RCC 7860 (cell line): ENCODE data around the gene UTF1.

Experiments used
- DNase-seq: peaks from one replicate; pipeline ENCODE4 v3.0.0-alpha.2; 2015; ENCODE audit warnings: low spot score
- FAIRE-seq: peaks from 2 replicates; lab custom pipeline; 2012; peaks lifted over from hg19 to GRCh38; lab: Jason Lieb, UNC

UTF1 gene

GRCh38 chr10:133230044-133230361 lies at the start of gene UTF1:
UTF1 (plus strand) TSS chr10:133230217; CDS start chr10:133230289, 72 bp downstream.
- DNase-seq (no peak), FAIRE-seq (no peak)

- DNase-seq (no peak), FAIRE-seq (no peak)
These were observed 48.9 kb upstream of the UTF1 start for GRCh38 chr10:133180965-133181639.

GRCh38 chr10:133182190-133182589 lies 47.8 kb upstream of the UTF1 start:
- FAIRE-seq, result no peak
- DNase-seq, result no peak

- DNase-seq (no peak), FAIRE-seq (no peak)
These were observed 47.0 kb upstream of the UTF1 start for GRCh38 chr10:133182791-133183645.

GRCh38 chr10:133183646-133184378 lies 46.2 kb upstream of the UTF1 start:
- FAIRE-seq, result no peak
- no peak for DNase-seq

GRCh38 chr10:133184591-133185244 lies 45.3 kb upstream of the UTF1 start:
- FAIRE-seq (no peak), DNase-seq (no peak)

GRCh38 chr10:133185421-133185820 lies 44.6 kb upstream of the UTF1 start:
- DNase-seq (no peak), FAIRE-seq (no peak)

GRCh38 chr10:133185916-133186315 lies 44.1 kb upstream of the UTF1 start:
- DNase-seq (no peak), FAIRE-seq (no peak)

- no peak for FAIRE-seq
- no peak for DNase-seq
These were observed 43.5 kb upstream of the UTF1 start for GRCh38 chr10:133186416-133187090.

GRCh38 chr10:133187091-133187905 lies 42.7 kb upstream of the UTF1 start:
- no peak for FAIRE-seq
- DNase-seq, result no peak

GRCh38 chr10:133187906-133188681 lies 41.9 kb upstream of the UTF1 start:
- FAIRE-seq (no peak), DNase-seq (no peak)

- FAIRE-seq (no peak), DNase-seq (no peak)
These were observed 40.8 kb upstream of the UTF1 start for GRCh38 chr10:133189256-133189655.

- FAIRE-seq, result no peak
- DNase-seq, result no peak
These were observed 40.3 kb upstream of the UTF1 start for GRCh38 chr10:133189726-133190125.

- FAIRE-seq (no peak), DNase-seq (no peak)
These were observed 39.8 kb upstream of the UTF1 start for GRCh38 chr10:133190225-133190624.

- DNase-seq (no peak), FAIRE-seq (no peak)
These were observed 38.4 kb upstream of the UTF1 start for GRCh38 chr10:133191651-133192050.

- no peak for FAIRE-seq
- DNase-seq, result no peak
These were observed 35.9 kb upstream of the UTF1 start for GRCh38 chr10:133194151-133194550.

- DNase-seq (no peak), FAIRE-seq (no peak)
These were observed 34.9 kb upstream of the UTF1 start for GRCh38 chr10:133195096-133195495.

- DNase-seq (no peak), FAIRE-seq (no peak)
These were observed 34.4 kb upstream of the UTF1 start for GRCh38 chr10:133195611-133196010.
